ENCODE measurements around the gene OR6B1.

The OR6B1 gene

GRCh38 chr7:144000020-144000419 is at the start of gene OR6B1:
OR6B1 (plus strand) TSS chr7:144000320; CDS start chr7:144003997, 3,677 bp downstream.
- no peak for DNase-seq (ENCODE audit: low spot score)

- DNase-seq (ENCODE audit: low spot score), result no peak
Measured at GRCh38 chr7:143953421-143953820, 46.7 kb upstream of the OR6B1 start.

- DNase-seq (ENCODE audit: low spot score), result no peak
Measured at GRCh38 chr7:143954135-143954534, 46.0 kb upstream of the OR6B1 start.

- DNase-seq (ENCODE audit: low spot score), result no peak
Measured at GRCh38 chr7:143954544-143954943, 45.6 kb upstream of the OR6B1 start, which contains the start of gene OR2F1. OR2F1 (plus strand) TSS chr7:143954844; CDS start chr7:143959971, 5,127 bp downstream.

GRCh38 chr7:143958781-143959180 is 41.3 kb upstream of the OR6B1 start:
- no peak for DNase-seq (ENCODE audit: low spot score)

- no peak for DNase-seq (ENCODE audit: low spot score)
Measured at GRCh38 chr7:143960813-143961610, 39.1 kb upstream of the OR6B1 start.

- no peak for DNase-seq (ENCODE audit: low spot score)
Measured at GRCh38 chr7:143965280-143965679, 34.8 kb upstream of the OR6B1 start.

- DNase-seq (ENCODE audit: low spot score), result no peak
Measured at GRCh38 chr7:143967398-143967797, 32.7 kb upstream of the OR6B1 start.

- no peak for DNase-seq (ENCODE audit: low spot score)
Measured at GRCh38 chr7:143973870-143974416, 26.2 kb upstream of the OR6B1 start.

GRCh38 chr7:143974459-143974858 is 25.7 kb upstream of the OR6B1 start:
- no peak for DNase-seq (ENCODE audit: low spot score)

- DNase-seq (ENCODE audit: low spot score), result no peak
Measured at GRCh38 chr7:143975617-143976016, 24.5 kb upstream of the OR6B1 start.

GRCh38 chr7:143978585-143978984 is 21.5 kb upstream of the OR6B1 start:
- no peak for DNase-seq (ENCODE audit: low spot score)

GRCh38 chr7:143979359-143979758 is 20.8 kb upstream of the OR6B1 start:
- DNase-seq (ENCODE audit: low spot score), result no peak

- no peak for DNase-seq (ENCODE audit: low spot score)
Measured at GRCh38 chr7:143979998-143980397, 20.1 kb upstream of the OR6B1 start.

GRCh38 chr7:143980746-143981510 is 19.2 kb upstream of the OR6B1 start:
- DNase-seq (ENCODE audit: low spot score), result no peak

- no peak for DNase-seq (ENCODE audit: low spot score)
Measured at GRCh38 chr7:143983960-143984359, 16.2 kb upstream of the OR6B1 start.

GRCh38 chr7:143987513-143987912 is 12.6 kb upstream of the OR6B1 start:
- no peak for DNase-seq (ENCODE audit: low spot score)

GRCh38 chr7:143988976-143989745 is 11.0 kb upstream of the OR6B1 start:
- no peak for DNase-seq (ENCODE audit: low spot score)

GRCh38 chr7:143992670-143993069 is 7.5 kb upstream of the OR6B1 start:
- no peak for DNase-seq (ENCODE audit: low spot score)

GRCh38 chr7:143993924-143994323 is 6.2 kb upstream of the OR6B1 start:
- no peak for DNase-seq (ENCODE audit: low spot score)

GRCh38 chr7:144001543-144001942 is 1.4 kb downstream of the OR6B1 start:
- DNase-seq (ENCODE audit: low spot score), result no peak

- no peak for DNase-seq (ENCODE audit: low spot score)
Measured at GRCh38 chr7:144004703-144005102, 4.6 kb downstream of the OR6B1 start.
